Nephron (organoid): ENCODE results near the gene TMEM40.
A peak's percentile ranks its signal among the peaks of the same experiment; 100 is the strongest.
"Not testable (repeated sequence)": the region's sequence is repeated elsewhere in the genome, so short reads cannot be mapped to it uniquely, and the experiment has no call there.

ENCODE experiments used
- H3K27ac Mint-ChIP-seq, 3 experiments: 2 replicates each; pipeline ENCODE4 v1.8.0; 2020; ENCODE audit warnings: mixed read lengths in 3 of 3, mild to moderate bottlenecking in 2 of 3, moderate library complexity in 1 of 3
- H3K27me3 Mint-ChIP-seq: 2 replicates; pipeline ENCODE4 v1.8.0; 2021; ENCODE audit warnings: low read depth, mild to moderate bottlenecking, moderate library complexity, mixed read lengths
- H3K36me3 Mint-ChIP-seq: 2 replicates; pipeline ENCODE4 v1.8.0; 2020; ENCODE audit warnings: low read depth, mixed read lengths
- H3K4me1 Mint-ChIP-seq: 2 replicates; pipeline ENCODE4 v1.8.0; 2020; ENCODE audit warnings: mixed read lengths
- H3K4me3 Mint-ChIP-seq, 3 experiments: 2 replicates each; pipeline ENCODE4 v1.8.0; 2020; ENCODE audit warnings: mild to moderate bottlenecking in 3 of 3, mixed read lengths in 3 of 3, moderate library complexity in 2 of 3
- H3K9me3 Mint-ChIP-seq: 2 replicates; pipeline ENCODE4 v1.8.0; 2020; ENCODE audit warnings: mixed read lengths
- CTCF ChIP-seq, 3 experiments: fragments of 200-600 bp; sonication (generic); IDR thresholded peaks; one replicate each; pipeline ENCODE4 v1.5.0; 2021; ENCODE audit warnings: antibody characterized with exemption in 3 of 3; ENCODE audit not compliant: unreplicated experiment in 3 of 3

The TMEM40 gene

GRCh38 chr3:12727481-12727880 lies 31.6 kb downstream of the TMEM40 start:
- Mint-ChIP-seq H3K27me3 (no peaks in the 10 kb centered on the region), H3K27ac (no peak overlapping the region), H3K4me3 (no peak overlapping the region), H3K4me1 (peaks cover 23% of the 10 kb centered on the region), H3K36me3 (no peaks in the 10 kb centered on the region), H3K9me3 (no peaks in the 10 kb centered on the region)
- no peak for TF ChIP-seq CTCF (IDR thresholded peaks at IDR 0.05; ENCODE audit: unreplicated experiment in 3 of 3)

GRCh38 chr3:12725436-12725835 lies 33.6 kb downstream of the TMEM40 start:
- no peak overlapping the region for H3K27ac Mint-ChIP-seq
- H3K4me1 Mint-ChIP-seq: peaks cover 16% of the 10 kb centered on the region
- H3K9me3 Mint-ChIP-seq: no peaks in the 10 kb centered on the region
- no peak for TF ChIP-seq CTCF (IDR thresholded peaks at IDR 0.05; ENCODE audit: unreplicated experiment in 3 of 3)
- no peaks in the 10 kb centered on the region for H3K27me3 Mint-ChIP-seq
- no peak overlapping the region for H3K4me3 Mint-ChIP-seq
- no peaks in the 10 kb centered on the region for H3K36me3 Mint-ChIP-seq

- no peaks in the 10 kb centered on the region for H3K9me3 Mint-ChIP-seq
- TF ChIP-seq CTCF (IDR thresholded peaks at IDR 0.05; ENCODE audit: unreplicated experiment in 3 of 3): no peak
- H3K4me1 Mint-ChIP-seq: peaks cover 17% of the 10 kb centered on the region
- H3K4me3 Mint-ChIP-seq: no peak overlapping the region
- no peaks in the 10 kb centered on the region for H3K27me3 Mint-ChIP-seq
- no peaks in the 10 kb centered on the region for H3K36me3 Mint-ChIP-seq
- no peak overlapping the region for H3K27ac Mint-ChIP-seq
Measured at GRCh38 chr3:12724794-12725193, 34.3 kb downstream of the TMEM40 start.

- H3K36me3 Mint-ChIP-seq, H3K4me3 Mint-ChIP-seq, H3K27ac Mint-ChIP-seq, H3K9me3 Mint-ChIP-seq, H3K27me3 Mint-ChIP-seq: not testable (repeated sequence)
- peaks cover 12% of the 10 kb centered on the region for H3K4me1 Mint-ChIP-seq
Measured at GRCh38 chr3:12723362-12723761, 35.7 kb downstream of the TMEM40 start.

- Mint-ChIP-seq H3K36me3 (no peaks in the 10 kb centered on the region), H3K4me3 (no peak overlapping the region), H3K4me1 (peaks cover 11% of the 10 kb centered on the region), H3K27me3 (no peaks in the 10 kb centered on the region), H3K9me3 (no peaks in the 10 kb centered on the region), H3K27ac (no peak overlapping the region)
- TF ChIP-seq CTCF (IDR thresholded peaks at IDR 0.05; ENCODE audit: unreplicated experiment in 3 of 3): no peak
Measured at GRCh38 chr3:12722226-12722625, 36.8 kb downstream of the TMEM40 start.

GRCh38 chr3:12719984-12720898 lies 38.8 kb downstream of the TMEM40 start:
- H3K4me3 Mint-ChIP-seq: peak overlapping the region; percentile 54 to 69 (median 66)
- peaks cover 11% of the 10 kb centered on the region for H3K4me1 Mint-ChIP-seq
- no peaks in the 10 kb centered on the region for H3K9me3 Mint-ChIP-seq
- H3K36me3 Mint-ChIP-seq: no peaks in the 10 kb centered on the region
- H3K27me3 Mint-ChIP-seq: no peaks in the 10 kb centered on the region
- H3K27ac Mint-ChIP-seq: peak overlapping the region in 2 of 3 experiments; percentile 53 to 66
- peak; percentile 92 to 95 (median 92) for TF ChIP-seq CTCF (IDR thresholded peaks at IDR 0.05; ENCODE audit: unreplicated experiment in 3 of 3)
